Stimulated activated CD8-positive, alpha-beta memory T cell treated with anti-CD3 and anti-CD28 coated beads, Interleukin-4, amount 100 ng/mL, for 1 hour (primary cell): ENCODE data around the gene TTC7B.

Source experiments
- DNase-seq, 2 donors: peaks; one replicate each; pipeline ENCODE4 v3.0.0-alpha.2; 2020; ENCODE audit warnings: low read depth in 2 of 2, low spot score in 1 of 2

TTC7B gene

DNA sequence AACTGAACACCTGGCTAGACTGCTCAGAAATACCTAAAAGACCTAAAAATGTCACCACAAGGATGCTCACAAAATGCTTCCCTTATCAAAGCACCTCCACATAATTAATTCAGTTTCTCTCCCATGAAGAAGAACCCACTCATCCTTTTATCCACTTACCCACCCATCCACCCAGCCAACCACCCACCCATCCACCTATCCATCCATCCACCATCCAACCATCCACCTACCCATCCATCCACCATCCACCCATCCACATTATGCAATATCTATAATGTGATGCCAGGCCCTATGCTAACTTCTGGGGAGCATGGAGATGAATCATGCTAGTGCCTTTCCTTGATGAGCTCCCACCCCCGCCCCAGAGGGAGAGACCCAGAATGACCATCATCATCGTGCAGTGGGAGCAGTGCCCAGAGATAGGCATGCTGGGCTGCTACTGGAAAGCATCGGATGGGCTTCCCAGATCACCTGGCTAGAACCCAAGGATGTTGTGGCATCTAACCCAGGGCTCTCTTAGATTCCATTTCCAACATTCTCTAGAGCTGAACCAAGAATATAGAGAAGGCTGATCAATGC lies 166.6 kb downstream of the TTC7B start:
- no peak for DNase-seq

DNA sequence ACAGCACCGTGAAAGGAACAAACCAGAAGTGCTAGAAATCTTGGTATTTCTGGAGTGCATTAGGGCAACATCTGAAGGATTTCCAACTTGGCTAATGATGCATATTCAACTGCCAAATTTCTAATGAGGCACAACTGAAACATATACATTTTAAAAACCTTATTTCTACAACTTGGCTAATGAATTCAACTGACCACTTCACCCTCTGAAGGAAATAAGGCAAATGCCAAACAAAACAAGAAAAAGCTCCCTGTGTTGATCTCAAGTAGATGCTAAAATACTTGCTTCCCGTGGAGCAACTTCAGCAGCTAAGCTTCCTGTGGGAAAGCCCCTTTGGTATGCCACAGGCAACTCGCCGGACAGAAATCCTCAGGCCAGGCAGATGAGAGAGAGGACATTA lies 167.1 kb downstream of the TTC7B start:
- DNase-seq, result no peak

DNA sequence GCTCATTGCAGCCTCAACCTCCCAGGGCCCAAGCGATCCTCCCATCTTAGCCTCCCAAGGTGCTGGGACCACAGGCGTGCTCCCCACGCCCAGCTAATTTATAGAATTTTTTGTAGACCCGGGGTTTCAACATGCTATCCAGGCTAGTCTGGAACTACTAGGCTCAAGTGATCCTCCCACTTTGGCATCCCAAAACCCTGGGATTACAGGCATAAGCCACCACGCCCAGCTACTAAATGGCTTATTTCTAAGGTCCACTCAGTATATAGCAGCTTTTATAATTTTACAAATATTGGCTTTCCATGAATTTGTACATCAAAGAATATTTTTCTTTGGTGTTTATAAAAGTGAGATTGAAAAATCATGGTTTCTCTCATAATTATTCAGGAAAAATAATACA lies 167.8 kb downstream of the TTC7B start:
- no peak for DNase-seq

DNA sequence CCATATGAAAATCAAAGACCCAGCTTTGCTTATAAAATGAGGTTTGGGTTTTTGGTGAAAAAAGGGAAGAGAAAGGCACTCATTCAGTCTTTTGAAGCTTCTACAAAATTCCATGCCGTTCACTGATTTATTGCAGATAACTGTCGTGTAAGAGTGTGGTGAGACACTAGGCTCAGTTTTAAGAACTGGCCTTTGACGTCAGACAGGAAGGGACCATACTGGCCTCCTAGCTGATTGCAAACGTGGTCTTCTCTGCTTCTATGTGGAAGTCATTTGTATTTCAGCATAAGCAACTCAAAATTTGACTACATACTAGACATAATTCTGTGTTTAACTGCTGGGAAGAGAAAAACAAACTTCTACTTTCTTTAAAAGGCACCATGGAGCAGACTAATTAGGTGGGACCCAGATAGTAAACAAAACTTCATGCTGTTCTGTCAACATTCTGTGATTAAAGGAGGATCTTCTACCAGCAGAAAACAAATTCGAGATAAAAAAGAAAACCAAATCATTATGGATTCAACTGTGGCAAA lies 168.7 kb downstream of the TTC7B start:
- no peak for DNase-seq

DNA sequence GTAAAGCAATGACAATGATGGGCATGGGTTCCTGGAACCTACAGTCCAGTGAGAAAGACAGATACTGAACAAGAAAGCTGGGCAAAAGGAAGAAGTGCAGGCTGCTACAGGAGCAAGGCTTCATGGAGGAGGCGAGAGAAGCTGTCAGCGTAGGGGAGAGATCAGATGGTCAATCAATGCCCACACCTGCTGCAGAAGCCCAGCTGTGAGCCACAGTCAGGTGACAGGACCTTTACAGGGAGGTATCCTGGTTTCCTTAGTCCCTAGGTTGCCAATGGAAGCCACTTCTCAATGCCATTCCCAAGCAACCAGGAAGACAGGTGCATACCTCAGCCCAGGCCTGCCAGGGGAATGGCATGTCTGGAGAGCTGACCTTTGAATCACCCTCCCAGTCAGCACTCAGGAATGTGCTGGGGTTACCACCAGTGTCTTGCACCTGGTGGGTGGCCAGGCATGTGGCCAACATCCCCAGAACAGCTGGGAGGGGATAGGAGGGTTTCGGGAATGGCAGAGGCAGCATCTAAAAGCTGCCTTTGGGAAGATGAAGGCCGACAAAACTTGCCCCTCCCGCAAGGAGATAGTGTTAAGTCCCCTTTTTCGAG lies 170.3 kb downstream of the TTC7B start:
- no peak for DNase-seq

- DNase-seq, result no peak
Measured at GRCh38 chr14:90644882-90645281, 171.3 kb downstream of the TTC7B start.

- DNase-seq, result no peak
Measured at GRCh38 chr14:90643982-90644670, 172.1 kb downstream of the TTC7B start.

- no peak for DNase-seq
Measured at GRCh38 chr14:90642244-90642717, 173.9 kb downstream of the TTC7B start.

DNA sequence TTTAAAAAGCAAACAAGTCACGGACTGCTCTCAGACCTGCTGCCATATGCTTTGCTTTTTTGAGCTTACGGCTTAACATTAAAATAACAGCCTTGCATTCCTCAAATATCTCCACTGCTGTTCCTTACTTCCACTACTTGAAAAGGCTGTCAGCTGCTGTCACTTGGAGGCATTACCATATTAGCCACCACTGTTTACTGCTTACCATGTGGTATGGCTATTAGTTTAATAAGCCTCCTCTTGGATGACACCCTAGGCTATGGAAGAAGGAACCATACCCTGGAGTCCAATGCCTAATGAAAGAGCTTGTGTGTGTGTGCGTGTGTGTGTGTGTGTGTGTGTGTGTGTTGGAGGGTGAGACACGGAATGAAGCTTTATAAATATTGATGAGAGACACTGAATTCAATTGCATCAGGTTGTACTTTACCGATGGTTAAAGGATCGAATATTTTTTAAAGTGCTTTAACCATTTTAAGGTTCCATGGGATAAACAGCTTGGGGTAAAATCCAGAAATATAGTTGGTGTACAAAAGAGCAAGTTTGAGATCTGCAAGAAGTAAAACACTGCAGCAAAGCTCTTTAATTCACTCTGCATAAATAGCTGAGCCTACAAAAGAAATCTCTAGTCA lies 174.5 kb downstream of the TTC7B start:
- DNase-seq, result no peak

GRCh38 chr14:90641168-90641567 lies 175.1 kb downstream of the TTC7B start:
- DNase-seq, result no peak

- DNase-seq, result no peak
Measured at GRCh38 chr14:90639641-90640040, 176.6 kb downstream of the TTC7B start.

GRCh38 chr14:90632871-90633270 lies 183.4 kb downstream of the TTC7B start:
- DNase-seq, result no peak

GRCh38 chr14:90632451-90632850 lies 183.8 kb downstream of the TTC7B start:
- DNase-seq, result no peak

DNA sequence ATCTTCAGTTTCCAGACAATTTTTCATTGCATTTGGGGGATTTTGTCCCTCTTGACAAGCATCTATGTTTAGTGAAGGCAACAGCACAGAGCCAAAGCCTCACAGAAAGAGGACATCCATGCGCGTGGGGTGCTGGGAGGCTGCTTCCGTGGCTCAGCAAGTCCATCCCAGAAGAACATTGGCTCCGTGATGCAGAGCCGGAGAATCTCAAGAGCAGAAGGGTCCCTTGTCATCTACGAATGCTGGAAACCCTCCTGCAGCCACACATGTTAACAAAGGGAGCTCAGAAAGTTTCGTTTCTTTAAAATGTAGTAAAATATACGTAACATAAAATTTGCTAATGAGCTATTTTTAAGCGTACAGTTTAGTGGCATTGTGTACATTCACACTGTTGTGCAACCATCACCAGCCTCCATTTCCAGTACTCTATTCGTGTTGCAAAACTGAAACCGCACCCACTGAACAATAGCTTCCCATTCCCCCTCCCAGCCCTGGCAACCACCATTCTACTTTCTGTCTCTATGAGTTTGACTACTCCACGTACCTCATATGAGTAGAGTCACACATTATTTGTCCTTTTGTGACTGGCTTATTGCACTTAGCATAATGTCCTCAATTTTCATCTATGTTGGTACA lies 185.9 kb downstream of the TTC7B start:
- no peak for DNase-seq

- DNase-seq, result no peak
Measured at GRCh38 chr14:90629471-90629870, 186.8 kb downstream of the TTC7B start.

DNA sequence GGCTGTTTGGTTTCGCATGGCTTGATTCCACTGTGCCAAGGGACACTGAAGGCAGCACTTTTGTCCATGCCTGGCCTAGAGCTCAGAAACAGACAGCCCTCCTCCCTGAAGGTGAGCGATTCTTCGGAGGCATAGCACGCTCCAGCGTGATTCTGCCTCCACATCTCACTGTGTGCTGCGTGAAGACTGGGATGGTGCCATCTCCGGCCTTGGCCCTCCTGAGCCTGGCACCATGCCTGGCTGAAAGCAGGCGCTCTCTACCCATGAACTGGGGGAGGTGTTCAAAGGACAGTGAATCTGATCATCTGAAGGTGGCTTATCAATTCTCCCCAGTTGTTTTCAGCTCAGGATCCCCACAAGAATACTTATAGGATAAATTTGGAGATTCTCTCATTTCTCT lies 187.4 kb downstream of the TTC7B start:
- no peak for DNase-seq

GRCh38 chr14:90627478-90627877 lies 188.8 kb downstream of the TTC7B start:
- DNase-seq, result no peak

DNA sequence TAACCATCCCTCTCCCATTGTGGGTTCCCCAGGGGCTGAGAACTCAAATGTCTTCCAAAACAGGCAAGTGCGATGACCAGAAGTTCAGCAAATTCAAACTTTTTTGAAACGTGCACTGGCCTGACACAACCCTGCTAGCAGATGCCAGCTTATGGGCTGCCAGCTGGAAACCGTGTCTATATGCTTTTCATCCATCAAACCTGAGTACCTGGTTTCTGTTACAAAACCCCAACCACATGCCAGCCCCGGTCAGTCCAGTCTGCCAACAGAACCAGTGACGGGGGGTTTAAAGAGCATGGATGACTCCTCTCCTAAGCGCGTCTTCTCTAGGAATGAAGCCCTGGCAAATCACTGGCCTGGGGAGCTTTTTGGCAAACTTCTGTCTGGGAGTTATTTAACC lies 189.7 kb downstream of the TTC7B start:
- DNase-seq, result no peak

DNA sequence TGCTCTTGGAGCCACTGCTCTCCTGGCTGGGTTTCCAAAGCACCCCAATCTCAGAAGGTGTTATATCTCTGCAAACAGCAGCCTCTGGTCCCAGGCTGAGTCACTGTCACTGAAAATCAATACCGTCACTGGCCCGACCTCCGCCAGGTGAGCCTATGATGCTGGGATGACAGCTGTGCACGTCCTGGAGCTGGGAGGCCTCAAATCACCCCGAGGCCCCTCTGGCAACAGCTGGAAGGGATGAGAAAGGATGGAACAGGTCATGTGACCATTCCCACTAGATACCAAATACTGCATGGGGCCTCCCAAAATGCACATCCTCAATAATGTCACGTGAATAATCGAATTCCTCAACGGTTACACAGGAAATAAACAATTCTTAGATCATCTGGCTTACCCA lies 190.8 kb downstream of the TTC7B start:
- DNase-seq, result no peak

DNA sequence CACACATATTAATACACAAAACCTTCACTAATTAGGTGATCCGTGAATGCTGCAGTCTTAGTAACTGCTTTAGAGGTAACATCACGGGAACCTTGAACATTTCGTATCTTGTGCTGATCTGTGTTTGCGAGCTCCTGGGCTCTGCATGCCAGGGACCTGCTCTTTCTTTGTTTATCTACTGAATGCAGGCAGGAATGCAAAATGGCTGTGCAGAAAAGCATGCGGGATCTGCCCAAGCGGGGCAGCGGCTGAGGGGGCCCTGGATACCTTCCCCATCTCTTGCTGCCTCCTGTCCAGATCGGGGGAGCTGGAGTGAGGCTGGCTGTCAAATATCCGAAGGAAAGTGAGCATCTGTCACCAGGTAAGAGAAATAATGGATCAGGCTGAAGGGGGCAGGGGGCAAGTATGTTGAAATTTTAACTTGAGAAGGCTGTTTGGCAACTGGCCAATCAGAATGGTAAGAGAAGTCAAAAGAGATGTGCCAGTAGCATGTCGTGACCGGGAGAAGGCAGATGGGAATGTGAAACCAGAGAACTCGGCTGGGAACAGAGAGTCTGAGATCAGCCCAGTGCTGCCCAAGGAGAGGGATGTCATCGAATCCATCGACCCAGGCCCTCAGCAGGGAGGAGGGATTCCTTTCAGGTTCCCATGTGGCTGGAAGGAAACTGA lies 191.4 kb downstream of the TTC7B start:
- no peak for DNase-seq

GRCh38 chr14:90624227-90624626 lies 192.0 kb downstream of the TTC7B start:
- no peak for DNase-seq
